Activated CD8-positive, alpha-beta memory T cell treated with anti-CD3 and anti-CD28 coated beads for 48 hours (primary cell): Measurements from ENCODE around the gene FMNL2.

Source experiments
- DNase-seq, 3 experiments: peaks; one replicate each; pipeline ENCODE4 v3.0.0-alpha.2; 2020; ENCODE audit warnings: low read depth in 2 of 3, low spot score in 2 of 3

Gene FMNL2

GRCh38 chr2:152337511-152337903 is 2.5 kb downstream of the FMNL2 start:
- no peak for DNase-seq

- DNase-seq: no peak
These were observed 4.7 kb downstream of the FMNL2 start for GRCh38 chr2:152339556-152340286.

- DNase-seq: no peak
These were observed 7.5 kb downstream of the FMNL2 start for GRCh38 chr2:152342259-152343046.

- DNase-seq: no peak
These were observed 8.5 kb downstream of the FMNL2 start for GRCh38 chr2:152343426-152343825.

GRCh38 chr2:152344579-152345195 is 9.7 kb downstream of the FMNL2 start:
- DNase-seq: no peak

GRCh38 chr2:152347076-152347475 is 12.1 kb downstream of the FMNL2 start:
- no peak for DNase-seq

- no peak for DNase-seq
These were observed 13.4 kb downstream of the FMNL2 start for GRCh38 chr2:152348388-152348787.

- DNase-seq: no peak
These were observed 14.4 kb downstream of the FMNL2 start for GRCh38 chr2:152349416-152349815.

GRCh38 chr2:152350155-152350679 is 15.2 kb downstream of the FMNL2 start:
- no peak for DNase-seq

- DNase-seq: no peak
These were observed 17.6 kb downstream of the FMNL2 start for GRCh38 chr2:152352616-152353015.

- no peak for DNase-seq
These were observed 18.4 kb downstream of the FMNL2 start for GRCh38 chr2:152353364-152353763.

GRCh38 chr2:152354069-152354755 is 19.2 kb downstream of the FMNL2 start:
- no peak for DNase-seq

- no peak for DNase-seq
These were observed 19.9 kb downstream of the FMNL2 start for GRCh38 chr2:152354909-152355308.

GRCh38 chr2:152355409-152355831 is 20.4 kb downstream of the FMNL2 start:
- no peak for DNase-seq

- no peak for DNase-seq
These were observed 24.8 kb downstream of the FMNL2 start for GRCh38 chr2:152359573-152360363.

- no peak for DNase-seq
These were observed 29.0 kb downstream of the FMNL2 start for GRCh38 chr2:152363936-152364335.

- DNase-seq: no peak
These were observed 32.8 kb downstream of the FMNL2 start for GRCh38 chr2:152367547-152368390.

- DNase-seq: no peak
These were observed 34.3 kb downstream of the FMNL2 start for GRCh38 chr2:152369176-152369860.

GRCh38 chr2:152370783-152371182 is 35.8 kb downstream of the FMNL2 start:
- no peak for DNase-seq
